HG03571 (cell line): ENCODE data around the gene PFKP.
A peak's percentile ranks its signal among the peaks of the same experiment; 100 is the strongest.
"Not testable (repeated sequence)": the region's sequence is repeated elsewhere in the genome, so short reads cannot be mapped to it uniquely, and the experiment has no call there.

Source experiments
- ATAC-seq: cut with Tn5 transposase; IDR thresholded peaks from one replicate; pipeline ENCODE4 v1.9.1; 2021; ENCODE audit not compliant: unreplicated experiment

The PFKP gene

GRCh38 chr10:3148994-3149393 is 81.6 kb downstream of the PFKP start:
- no peak for ATAC-seq

- no peak for ATAC-seq
These were observed 82.6 kb downstream of the PFKP start for GRCh38 chr10:3149918-3150317.

DNA sequence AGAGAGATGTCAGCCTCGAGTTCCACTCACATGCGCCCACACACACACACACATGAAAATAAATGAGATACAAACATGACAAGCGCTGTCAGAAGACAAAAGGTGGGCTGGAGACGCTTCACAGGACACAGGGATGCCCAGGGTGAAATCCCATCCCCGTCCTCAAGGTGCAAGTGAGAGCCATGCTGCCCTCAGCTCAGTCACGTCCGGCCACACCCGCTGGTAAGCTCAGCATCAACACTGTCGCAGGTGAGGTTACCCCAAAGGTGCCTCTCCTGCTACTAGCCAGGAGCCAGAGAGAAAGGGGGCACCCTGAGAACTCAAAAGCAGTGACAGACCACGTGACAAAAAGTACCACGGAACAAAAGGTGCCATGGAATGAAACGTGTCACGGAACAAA is 83.0 kb downstream of the PFKP start:
- ATAC-seq, result no peak

- ATAC-seq, result no peak
These were observed 83.6 kb downstream of the PFKP start for GRCh38 chr10:3150961-3151360.

DNA sequence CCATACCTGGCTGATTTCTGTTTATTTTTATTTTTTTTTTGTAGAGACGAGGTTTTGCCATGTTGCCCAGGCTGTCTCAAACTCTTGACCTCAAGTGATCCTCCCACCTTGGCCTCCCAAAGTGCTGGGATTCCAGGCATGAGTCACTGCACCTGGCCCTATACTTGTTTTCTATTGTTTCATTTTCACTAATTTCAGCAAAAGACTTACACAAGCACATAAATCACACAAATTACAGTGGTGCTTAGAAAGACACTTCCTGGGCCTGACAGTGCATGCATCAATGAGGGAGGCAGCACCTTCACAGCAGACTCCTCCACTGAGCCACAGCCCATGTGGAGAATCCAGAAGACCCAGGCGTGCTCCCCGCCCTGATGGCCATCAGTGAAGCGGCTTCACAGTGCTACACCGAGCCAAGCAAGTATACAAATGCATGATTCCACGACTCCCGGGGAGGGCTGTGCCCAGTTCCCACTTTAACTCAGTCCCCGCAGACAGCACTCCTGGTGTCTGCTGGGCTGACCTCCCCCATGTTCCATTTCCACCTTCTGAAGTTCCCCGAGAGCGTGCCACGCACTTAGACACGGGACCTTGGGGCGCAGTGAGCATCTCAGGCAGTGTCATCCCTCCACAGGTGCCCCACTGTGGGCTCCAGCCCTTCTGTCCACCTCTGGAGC is 84.7 kb downstream of the PFKP start:
- no peak for ATAC-seq

DNA sequence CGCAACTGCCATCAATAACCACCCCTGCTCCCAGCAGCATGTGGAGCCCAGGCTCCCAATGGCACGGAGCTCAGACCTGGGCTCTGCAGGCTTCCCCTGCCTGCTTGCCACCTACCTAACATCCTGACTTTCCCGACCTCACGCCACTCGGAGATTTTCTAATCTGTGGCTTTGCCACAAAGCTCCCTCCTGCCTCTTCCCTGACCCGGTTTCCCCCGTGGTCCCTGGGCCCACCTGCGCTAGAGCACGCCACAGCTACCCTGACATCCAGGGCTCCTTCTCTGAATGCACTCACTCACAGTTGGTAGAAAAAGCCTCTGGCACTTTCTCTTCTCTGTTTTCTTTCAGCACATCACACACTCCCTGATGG is 85.2 kb downstream of the PFKP start:
- no peak for ATAC-seq

DNA sequence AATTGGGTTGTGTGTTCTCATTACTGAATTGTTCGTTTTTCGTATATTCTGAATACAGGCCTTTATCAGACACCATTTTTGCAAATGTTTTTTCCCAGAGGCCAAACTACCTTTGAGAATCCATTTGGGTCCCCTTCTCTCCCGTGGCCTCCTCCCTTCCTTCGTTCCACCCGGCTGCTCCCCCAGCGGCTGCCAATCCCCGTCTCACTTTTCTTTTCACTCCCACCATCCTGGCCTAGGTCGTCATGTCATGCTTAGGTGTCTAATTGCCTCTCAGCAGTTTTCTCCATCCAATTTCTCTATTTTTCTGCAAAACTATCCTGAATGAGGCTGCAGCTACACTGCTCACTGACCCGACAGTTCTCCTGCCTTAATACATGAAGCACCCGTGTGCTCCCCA is 87.3 kb downstream of the PFKP start:
- ATAC-seq, result no peak

DNA sequence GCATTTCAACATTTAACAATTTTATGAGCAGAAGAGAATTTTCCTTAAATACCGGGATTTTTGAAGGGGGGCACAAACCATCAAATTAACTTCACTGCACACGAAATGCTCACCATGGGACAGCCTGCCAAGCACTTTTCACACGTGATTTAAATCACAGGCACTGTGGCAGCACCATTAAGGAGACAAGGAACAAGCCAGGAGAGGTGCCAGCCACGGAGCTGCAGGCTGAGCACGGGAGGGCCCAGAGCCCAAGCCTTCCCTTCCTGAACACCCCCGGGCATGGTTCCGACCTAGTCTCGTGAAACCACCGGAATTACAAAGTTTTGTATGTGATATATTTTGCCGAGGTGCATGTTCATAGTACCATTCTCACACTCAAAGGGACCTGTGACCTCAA is 91.8 kb downstream of the PFKP start:
- no peak for ATAC-seq

GRCh38 chr10:3162533-3162932 is 95.2 kb downstream of the PFKP start:
- ATAC-seq, result no peak

- no peak for ATAC-seq
These were observed 96.5 kb downstream of the PFKP start for GRCh38 chr10:3163879-3164278.

DNA sequence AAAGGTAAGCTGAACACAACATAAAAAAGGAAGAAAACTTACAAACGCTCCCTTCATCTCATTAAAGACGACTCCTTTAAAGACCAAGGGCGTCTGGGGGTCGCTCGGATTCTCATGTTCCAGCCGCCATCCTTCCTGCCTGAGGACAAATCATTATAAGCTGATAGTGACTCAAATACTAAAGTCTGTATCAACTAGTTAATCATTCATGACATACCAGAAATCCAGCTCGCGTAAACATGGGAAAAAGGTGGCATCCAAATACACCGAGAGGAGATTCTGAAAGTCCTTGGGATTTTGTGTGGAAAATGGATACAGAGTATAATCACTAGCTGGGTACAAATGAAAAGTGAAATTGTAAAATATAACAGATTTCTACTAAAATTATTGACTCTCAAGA is 97.8 kb downstream of the PFKP start:
- ATAC-seq, result no peak

GRCh38 chr10:3166496-3167290 is 99.3 kb downstream of the PFKP start:
- ATAC-seq, result no peak

- no peak for ATAC-seq
These were observed 100.4 kb downstream of the PFKP start for GRCh38 chr10:3167611-3168330.

DNA sequence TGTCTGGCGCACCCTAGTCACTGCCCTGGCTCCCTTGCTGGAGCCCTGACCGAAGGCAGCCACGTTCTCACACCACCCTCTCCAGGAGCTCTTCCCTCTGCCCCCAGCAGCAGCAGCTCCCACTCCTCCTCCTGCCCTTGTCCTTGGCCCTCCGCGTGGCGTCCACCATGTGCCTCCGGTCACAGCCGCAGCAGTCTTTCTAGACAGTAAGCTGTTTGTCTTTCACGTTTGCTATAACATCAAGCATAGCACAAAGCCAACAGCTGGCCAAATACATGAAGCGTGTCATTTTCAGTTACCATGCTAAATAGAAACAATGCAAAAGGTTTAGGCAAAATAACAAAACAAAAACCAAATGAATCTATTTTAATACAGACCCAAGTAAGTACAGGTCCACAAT is 101.9 kb downstream of the PFKP start:
- ATAC-seq, result no peak

- ATAC-seq, result no peak
These were observed 102.3 kb downstream of the PFKP start for GRCh38 chr10:3169673-3170072.

DNA sequence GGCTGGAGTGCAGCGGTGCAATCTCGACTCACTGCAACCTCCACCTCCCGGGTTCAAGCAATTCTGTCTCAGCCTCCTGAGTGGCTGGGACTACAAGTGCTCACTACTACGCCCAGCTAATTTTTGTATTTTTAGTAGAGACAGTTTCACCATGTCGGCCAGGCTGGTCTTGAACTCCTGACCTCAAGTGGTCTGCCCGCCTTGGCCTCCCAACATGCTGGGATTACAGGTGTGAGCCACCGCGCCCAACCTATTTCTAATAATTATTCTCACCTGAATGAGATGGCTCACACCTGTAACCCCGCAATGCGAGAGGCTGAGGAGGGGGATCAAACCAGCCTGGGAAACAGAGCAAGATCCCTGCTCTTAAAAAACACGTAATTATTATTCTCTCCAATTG is 104.1 kb downstream of the PFKP start:
- ATAC-seq, result not testable (repeated sequence)

DNA sequence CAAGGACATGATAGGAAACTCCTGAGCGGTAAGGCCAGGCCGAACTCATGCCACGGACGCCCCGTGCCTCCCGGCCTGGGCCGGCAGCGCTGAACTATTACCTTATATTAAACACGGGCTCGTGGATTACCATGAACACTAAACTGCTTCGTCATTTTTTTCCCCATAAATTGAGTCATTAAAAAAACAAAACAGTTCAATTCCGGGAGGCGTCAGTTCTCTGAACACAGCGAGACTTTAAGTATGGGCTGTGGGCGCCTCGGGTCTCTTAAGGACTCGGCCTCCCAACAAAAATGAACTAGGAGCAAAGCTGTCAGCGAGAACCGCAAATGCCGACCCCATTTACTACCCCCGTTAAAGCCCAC is 104.7 kb downstream of the PFKP start:
- no peak for ATAC-seq

GRCh38 chr10:3172446-3173170 is 105.3 kb downstream of the PFKP start, which contains the start of gene PITRM1:
Gene PITRM1 (minus strand): TSS chr10:3172782. CDS start chr10:3172772, 10 bp downstream.
- peak; percentile 96 for ATAC-seq

GRCh38 chr10:3173171-3173878 is 106.0 kb downstream of the PFKP start:
- ATAC-seq, result peak; percentile 35

DNA sequence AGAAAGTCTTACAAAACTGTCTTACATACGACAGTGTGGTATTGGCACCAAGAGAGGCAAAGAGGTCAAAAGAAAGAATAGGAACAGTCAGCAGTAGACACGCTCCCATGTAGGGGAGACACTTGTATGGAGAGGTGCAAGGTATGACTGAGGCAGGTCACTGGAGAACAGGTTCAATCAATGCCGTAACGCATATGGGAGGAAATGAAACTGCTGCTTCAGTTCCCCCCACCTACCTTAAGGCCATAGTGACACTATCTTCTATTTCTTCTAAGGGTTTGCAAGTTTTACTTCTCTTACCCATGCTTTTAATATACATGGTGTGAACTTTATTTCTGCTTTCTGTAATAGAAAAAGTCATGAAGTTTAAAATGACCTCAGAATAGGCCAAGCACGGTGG is 110.7 kb downstream of the PFKP start:
- ATAC-seq, result no peak

- ATAC-seq, result no peak
These were observed 111.8 kb downstream of the PFKP start for GRCh38 chr10:3179174-3179573.
